Measurements from ENCODE around the gene FERMT2. TPM values are rescaled to one million over a fixed set of nuclear protein-coding genes. Genes with fewer than 3 reads are reported as not detected.

Gene FERMT2
- total and polyA plus RNA-seq, 2 experiments from 2014 or later: 108 to 148 TPM

DNA sequence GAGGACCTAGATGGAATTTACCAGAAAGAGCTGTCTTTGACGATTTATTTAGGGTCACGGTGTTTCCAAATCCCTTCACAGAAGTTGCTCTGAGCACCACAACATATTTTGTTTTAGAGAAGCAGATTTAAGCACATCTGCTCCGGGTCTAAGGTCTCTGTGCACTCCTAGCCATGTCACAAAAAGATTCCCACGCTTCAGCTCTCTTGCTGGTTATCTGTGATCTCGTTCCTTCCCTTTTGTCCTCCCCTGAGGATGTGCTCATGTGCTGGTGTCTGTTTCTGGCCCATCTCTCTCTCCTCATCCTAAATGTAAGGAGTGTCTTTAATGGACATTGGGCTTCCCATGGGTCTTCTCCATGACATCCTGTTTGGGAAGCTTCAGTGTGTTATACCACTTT is 105.8 kb downstream of the FERMT2 start:
- Histone ChIP-seq H3K36me3 (ENCODE audit: insufficient read depth) (no peaks in the 10 kb centered on the region; the same call in 1 of the 2 replicates), H3K79me2 (replicated peaks; ENCODE audit: insufficient read depth) (no peaks in the 10 kb centered on the region), H3K27ac (ENCODE audit: low read depth) (peak overlapping the region; percentile 83), H3K4me1 (ENCODE audit: insufficient read depth) (peaks cover 11% of the 10 kb centered on the region), H2AFZ (peak overlapping the region; percentile 92; the same call in 1 of the 2 replicates), H3K4me2 (peak overlapping the region; percentile 30), H3K9me2 (ENCODE audit: insufficient read depth) (0 out of 2 replicates have a peak, but pooled peaks cover 5% of the 10 kb centered on the region), H3K4me3 (no peak overlapping the region), H3F3A (replicated peaks; ENCODE audit: low read depth) (peaks cover 13% of the 10 kb centered on the region), H4K20me1 (replicated peaks; ENCODE audit: insufficient read depth) (no peaks in the 10 kb centered on the region), H3K27me3 (ENCODE audit: insufficient read depth) (no peaks in the 10 kb centered on the region)
- no peaks in the 10 kb centered on the region for H3K9me3 Mint-ChIP-seq
- TF ChIP-seq ZNF331 (CRISPR knock-in tag; IDR thresholded peaks at IDR 0.05; ENCODE audit: low read depth): no peak
- TF ChIP-seq EZH2 (IDR thresholded peaks at IDR 0.05; ENCODE audit: low read depth, unreplicated experiment): no peak
- TF ChIP-seq ZNF114 (CRISPR knock-in tag; IDR thresholded peaks at IDR 0.05): no peak
- H3K27ac Mint-ChIP-seq: no peak overlapping the region
- H3K36me3 Mint-ChIP-seq (ENCODE audit: low read depth): no peaks in the 10 kb centered on the region
- H3K4me3 Mint-ChIP-seq: no peak overlapping the region
- ATAC-seq (no peak), DNase-seq (ENCODE audit: low spot score) (no peak)
- peaks cover 1% of the 10 kb centered on the region for H3K27me3 Mint-ChIP-seq (ENCODE audit: insufficient read depth, low read depth, poor library complexity)
- peaks cover 18% of the 10 kb centered on the region for H3K4me1 Mint-ChIP-seq

DNA sequence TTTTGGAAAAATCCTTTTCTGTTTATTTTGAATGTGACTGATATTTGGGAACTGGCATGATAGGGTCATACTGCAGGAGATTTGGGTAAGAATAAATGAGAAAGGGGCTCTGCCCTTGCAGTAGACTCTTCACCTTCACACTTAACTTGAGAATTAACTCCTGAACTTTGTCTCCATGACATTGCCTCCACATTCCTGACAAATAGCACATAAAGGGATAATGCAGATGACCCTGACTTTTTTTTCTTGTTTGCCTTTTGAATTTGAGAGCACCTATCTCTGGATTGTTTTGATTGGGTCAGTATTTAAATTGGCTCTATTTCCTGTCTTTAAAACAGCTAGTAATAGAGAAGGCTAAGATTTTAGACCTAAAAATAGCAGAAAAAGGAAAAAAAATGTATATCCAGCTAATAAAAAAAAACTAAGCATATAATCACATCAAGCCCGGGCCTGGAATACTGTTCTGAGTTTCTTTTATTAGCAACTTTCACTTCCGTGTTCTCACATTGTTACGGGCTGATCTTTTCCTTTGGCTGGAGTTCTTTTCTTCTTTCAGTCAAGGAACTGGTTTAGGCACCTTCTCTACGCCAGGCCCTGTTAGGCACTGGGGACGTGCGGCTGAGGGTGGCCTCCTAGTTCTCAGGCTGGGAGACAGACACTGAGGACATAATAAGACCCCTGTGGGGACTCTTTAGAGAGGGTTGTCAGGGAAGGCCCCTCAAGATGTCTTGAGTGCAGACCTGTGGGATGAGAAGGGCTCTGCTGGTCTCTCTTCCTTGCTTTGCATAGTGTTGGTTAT is 106.4 kb downstream of the FERMT2 start:
- ATAC-seq: peak; percentile 70
- TF ChIP-seq ZNF331 (CRISPR knock-in tag; IDR thresholded peaks at IDR 0.05; ENCODE audit: low read depth): no peak
- TF ChIP-seq, protein P1, sequence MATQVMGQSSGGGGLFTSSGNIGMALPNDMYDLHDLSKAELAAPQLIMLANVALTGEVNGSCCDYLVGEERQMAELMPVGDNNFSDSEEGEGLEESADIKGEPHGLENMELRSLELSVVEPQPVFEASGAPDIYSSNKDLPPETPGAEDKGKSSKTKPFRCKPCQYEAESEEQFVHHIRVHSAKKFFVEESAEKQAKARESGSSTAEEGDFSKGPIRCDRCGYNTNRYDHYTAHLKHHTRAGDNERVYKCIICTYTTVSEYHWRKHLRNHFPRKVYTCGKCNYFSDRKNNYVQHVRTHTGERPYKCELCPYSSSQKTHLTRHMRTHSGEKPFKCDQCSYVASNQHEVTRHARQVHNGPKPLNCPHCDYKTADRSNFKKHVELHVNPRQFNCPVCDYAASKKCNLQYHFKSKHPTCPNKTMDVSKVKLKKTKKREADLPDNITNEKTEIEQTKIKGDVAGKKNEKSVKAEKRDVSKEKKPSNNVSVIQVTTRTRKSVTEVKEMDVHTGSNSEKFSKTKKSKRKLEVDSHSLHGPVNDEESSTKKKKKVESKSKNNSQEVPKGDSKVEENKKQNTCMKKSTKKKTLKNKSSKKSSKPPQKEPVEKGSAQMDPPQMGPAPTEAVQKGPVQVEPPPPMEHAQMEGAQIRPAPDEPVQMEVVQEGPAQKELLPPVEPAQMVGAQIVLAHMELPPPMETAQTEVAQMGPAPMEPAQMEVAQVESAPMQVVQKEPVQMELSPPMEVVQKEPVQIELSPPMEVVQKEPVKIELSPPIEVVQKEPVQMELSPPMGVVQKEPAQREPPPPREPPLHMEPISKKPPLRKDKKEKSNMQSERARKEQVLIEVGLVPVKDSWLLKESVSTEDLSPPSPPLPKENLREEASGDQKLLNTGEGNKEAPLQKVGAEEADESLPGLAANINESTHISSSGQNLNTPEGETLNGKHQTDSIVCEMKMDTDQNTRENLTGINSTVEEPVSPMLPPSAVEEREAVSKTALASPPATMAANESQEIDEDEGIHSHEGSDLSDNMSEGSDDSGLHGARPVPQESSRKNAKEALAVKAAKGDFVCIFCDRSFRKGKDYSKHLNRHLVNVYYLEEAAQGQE (IDR thresholded peaks at IDR 0.05; ENCODE audit: unreplicated experiment): no peak
- no peak for TF ChIP-seq EZH2 (IDR thresholded peaks at IDR 0.05; ENCODE audit: low read depth, unreplicated experiment)
- TF ChIP-seq, protein P2, sequence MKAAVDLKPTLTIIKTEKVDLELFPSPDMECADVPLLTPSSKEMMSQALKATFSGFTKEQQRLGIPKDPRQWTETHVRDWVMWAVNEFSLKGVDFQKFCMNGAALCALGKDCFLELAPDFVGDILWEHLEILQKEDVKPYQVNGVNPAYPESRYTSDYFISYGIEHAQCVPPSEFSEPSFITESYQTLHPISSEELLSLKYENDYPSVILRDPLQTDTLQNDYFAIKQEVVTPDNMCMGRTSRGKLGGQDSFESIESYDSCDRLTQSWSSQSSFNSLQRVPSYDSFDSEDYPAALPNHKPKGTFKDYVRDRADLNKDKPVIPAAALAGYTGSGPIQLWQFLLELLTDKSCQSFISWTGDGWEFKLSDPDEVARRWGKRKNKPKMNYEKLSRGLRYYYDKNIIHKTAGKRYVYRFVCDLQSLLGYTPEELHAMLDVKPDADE (IDR thresholded peaks at IDR 0.05): no peak
- peak; percentile 67; the same call in 1 of the 2 replicates for TF ChIP-seq NANOG (IDR thresholded peaks at IDR 0.05; ENCODE audit: borderline replicate concordance)
- TF ChIP-seq ZNF114 (CRISPR knock-in tag; IDR thresholded peaks at IDR 0.05): no peak
- TF ChIP-seq, protein P3, sequence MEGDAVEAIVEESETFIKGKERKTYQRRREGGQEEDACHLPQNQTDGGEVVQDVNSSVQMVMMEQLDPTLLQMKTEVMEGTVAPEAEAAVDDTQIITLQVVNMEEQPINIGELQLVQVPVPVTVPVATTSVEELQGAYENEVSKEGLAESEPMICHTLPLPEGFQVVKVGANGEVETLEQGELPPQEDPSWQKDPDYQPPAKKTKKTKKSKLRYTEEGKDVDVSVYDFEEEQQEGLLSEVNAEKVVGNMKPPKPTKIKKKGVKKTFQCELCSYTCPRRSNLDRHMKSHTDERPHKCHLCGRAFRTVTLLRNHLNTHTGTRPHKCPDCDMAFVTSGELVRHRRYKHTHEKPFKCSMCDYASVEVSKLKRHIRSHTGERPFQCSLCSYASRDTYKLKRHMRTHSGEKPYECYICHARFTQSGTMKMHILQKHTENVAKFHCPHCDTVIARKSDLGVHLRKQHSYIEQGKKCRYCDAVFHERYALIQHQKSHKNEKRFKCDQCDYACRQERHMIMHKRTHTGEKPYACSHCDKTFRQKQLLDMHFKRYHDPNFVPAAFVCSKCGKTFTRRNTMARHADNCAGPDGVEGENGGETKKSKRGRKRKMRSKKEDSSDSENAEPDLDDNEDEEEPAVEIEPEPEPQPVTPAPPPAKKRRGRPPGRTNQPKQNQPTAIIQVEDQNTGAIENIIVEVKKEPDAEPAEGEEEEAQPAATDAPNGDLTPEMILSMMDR (conservative IDR thresholded peaks at IDR 0.05; ENCODE audit: low read depth in 2 of 2): no peak
- no peak for TF ChIP-seq EZH2phosphoT487 (IDR thresholded peaks at IDR 0.05; ENCODE audit: unreplicated experiment)
- TF ChIP-seq STAT1 (IDR thresholded peaks at IDR 0.05; ENCODE audit: unreplicated experiment): no peak
- TF ChIP-seq POLR2AphosphoS5 (IDR thresholded peaks at IDR 0.05; ENCODE audit: low read depth): no peak

More for the DNA sequence above, 106.4 kb downstream of the FERMT2 start:
- Mint-ChIP-seq H3K36me3 (ENCODE audit: low read depth) (no peaks in the 10 kb centered on the region), H3K4me1 (peaks cover 18% of the 10 kb centered on the region), H3K9me3 (no peaks in the 10 kb centered on the region), H3K27ac (peak overlapping the region; percentile 65; the same call in 1 of the 2 replicates), H3K27me3 (ENCODE audit: insufficient read depth, low read depth, poor library complexity) (peaks cover 1% of the 10 kb centered on the region), H3K4me3 (no peak overlapping the region; the same call in 2 of the 3 replicates)
- no peaks in the 10 kb centered on the region; the same call in 1 of the 2 replicates for H3K36me3 ChIP-seq (ENCODE audit: insufficient read depth)
- no peaks in the 10 kb centered on the region for H3K79me2 ChIP-seq (replicated peaks; ENCODE audit: insufficient read depth)
- no peak overlapping the region for H3K4me3 ChIP-seq
- no peaks in the 10 kb centered on the region for H3K27me3 ChIP-seq (ENCODE audit: insufficient read depth)
- H3K4me1 ChIP-seq (ENCODE audit: insufficient read depth): peaks cover 11% of the 10 kb centered on the region
- H3F3A ChIP-seq (replicated peaks; ENCODE audit: low read depth): peaks cover 13% of the 10 kb centered on the region
- no peaks in the 10 kb centered on the region for H4K20me1 ChIP-seq (replicated peaks; ENCODE audit: insufficient read depth)
- peaks cover 11% of the 10 kb centered on the region; the same call in 1 of the 2 replicates for H3K9me2 ChIP-seq (ENCODE audit: insufficient read depth)
- H2AFZ ChIP-seq: peak overlapping the region; percentile 92; the same call in 1 of the 2 replicates
- DNase-seq (ENCODE audit: low spot score): peak; percentile 57
- H3K4me2 ChIP-seq: peak overlapping the region; percentile 30
- peak overlapping the region; percentile 83 for H3K27ac ChIP-seq (ENCODE audit: low read depth)

Data from GM23338 (cell line).